Liver (tissue), 9 donors: Measurements from ENCODE around the gene SPRYD4. TPM values are rescaled to one million over a fixed set of nuclear protein-coding genes. Genes with fewer than 3 reads are reported as not detected.

ENCODE experiments used
- DNase-seq: peaks from one replicate; pipeline ENCODE4 v3.0.0-alpha.2; 2017; ENCODE audit warnings: low spot score
- H3K27ac ChIP-seq, 2 donors: one replicate each; pipeline ENCODE4 v1.7.0; 2013; ENCODE audit warnings: inconsistent platforms in 2 of 2, low read length in 2 of 2, control low read depth in 1 of 2, low read depth in 1 of 2, mild to moderate bottlenecking in 1 of 2
- H3K27me3 ChIP-seq, 4 donors: one replicate each; pipeline versions ENCODE4 v1.6.1 to v1.7.0; 2013; ENCODE audit warnings: low read length in 3 of 4, inconsistent platforms in 1 of 4, mild to moderate bottlenecking in 1 of 4, moderate library complexity in 1 of 4; ENCODE audit not compliant: control insufficient read depth in 4 of 4, insufficient read depth in 4 of 4
- H3K36me3 ChIP-seq, 4 donors: one replicate each; pipeline versions ENCODE4 v1.6.1 to v1.7.0; 2013; ENCODE audit warnings: low read length in 3 of 4, mild to moderate bottlenecking in 3 of 4, low read depth in 1 of 4, moderate library complexity in 1 of 4; ENCODE audit not compliant: control insufficient read depth in 4 of 4, insufficient read depth in 3 of 4
- H3K4me1 ChIP-seq, 4 donors: one replicate each; pipeline versions ENCODE4 v1.6.1 to v1.7.0; 2013; ENCODE audit warnings: low read length in 3 of 4, mild to moderate bottlenecking in 3 of 4, moderate library complexity in 1 of 4; ENCODE audit not compliant: control insufficient read depth in 4 of 4, insufficient read depth in 4 of 4
- H3K4me3 ChIP-seq, 3 donors: one replicate each; pipeline versions ENCODE4 v1.6.1 to v1.7.0; 2013; ENCODE audit warnings: low read length in 3 of 3, control low read depth in 1 of 3, low read depth in 1 of 3, mild to moderate bottlenecking in 1 of 3
- H3K9ac ChIP-seq, 2 donors: one replicate each; pipeline ENCODE4 v1.7.0; 2013; ENCODE audit warnings: low read length in 2 of 2, mild to moderate bottlenecking in 2 of 2, moderate library complexity in 2 of 2, control low read depth in 1 of 2, low read depth in 1 of 2
- H3K9me3 ChIP-seq, 4 donors: one replicate each; pipeline versions ENCODE4 v1.6.1 to v1.7.0; 2013; ENCODE audit warnings: low read length in 3 of 4; ENCODE audit not compliant: control insufficient read depth in 4 of 4
- ATF3 ChIP-seq: IDR thresholded peaks from 2 replicates; pipeline ENCODE4 v1.6.1; 2016; ENCODE audit warnings: antibody characterized with exemption
- CTCF ChIP-seq: fragments of 150-350 bp; IDR thresholded peaks from 2 replicates; pipeline ENCODE4 v1.5.1; 2017; ENCODE audit warnings: improper control_type of control experiment, low read depth, low read length; ENCODE audit not compliant: missing input control
- EGR1 ChIP-seq, 2 donors: IDR thresholded peaks; 2 replicates each; pipeline ENCODE4 v1.6.1; 2016 to 2018; ENCODE audit warnings: antibody characterized with exemption in 2 of 2, low read depth in 2 of 2
- FOXA1 ChIP-seq: IDR thresholded peaks from 2 replicates; pipeline ENCODE4 v1.6.1; 2016; ENCODE audit warnings: antibody characterized with exemption
- FOXA2 ChIP-seq: IDR thresholded peaks from 2 replicates; pipeline ENCODE4 v1.6.1; 2016; ENCODE audit warnings: antibody characterized with exemption
- GABPA ChIP-seq, 2 donors: IDR thresholded peaks in 1 of 2; conservative IDR thresholded peaks in 1 of 2; 2 replicates each; pipeline ENCODE4 v1.6.1; 2016; ENCODE audit warnings: antibody characterized with exemption in 2 of 2, mild to moderate bottlenecking in 1 of 2, moderate library complexity in 1 of 2
- HNF4A ChIP-seq, 2 donors: conservative IDR thresholded peaks; 2 replicates each; pipeline ENCODE4 v1.6.1; 2016; ENCODE audit warnings: antibody characterized with exemption in 2 of 2, mild to moderate bottlenecking in 2 of 2
- HNF4G ChIP-seq: IDR thresholded peaks from 2 replicates; pipeline ENCODE4 v1.6.1; 2016; ENCODE audit warnings: antibody characterized with exemption
- JUND ChIP-seq, 2 donors: IDR thresholded peaks; 2 replicates each; pipeline ENCODE4 v1.6.1; 2016; ENCODE audit warnings: antibody characterized with exemption in 2 of 2
- MAX ChIP-seq: IDR thresholded peaks from 2 replicates; pipeline ENCODE4 v1.6.1; 2016; ENCODE audit warnings: antibody characterized with exemption
- NR2F2 ChIP-seq: IDR thresholded peaks from 2 replicates; pipeline ENCODE4 v1.6.1; 2016; ENCODE audit warnings: antibody characterized with exemption
- RAD21 ChIP-seq, 2 donors: IDR thresholded peaks; 2 replicates each; pipeline ENCODE4 v1.6.1; 2016; ENCODE audit warnings: antibody characterized with exemption in 2 of 2, mild to moderate bottlenecking in 2 of 2
- REST ChIP-seq: IDR thresholded peaks from 2 replicates; pipeline ENCODE4 v1.6.1; 2016; ENCODE audit warnings: antibody characterized with exemption, mild to moderate bottlenecking
- RXRA ChIP-seq, 2 donors: IDR thresholded peaks; 2 replicates each; pipeline ENCODE4 v1.6.1; 2017 to 2018; ENCODE audit warnings: antibody characterized with exemption in 2 of 2, mild to moderate bottlenecking in 1 of 2
- SP1 ChIP-seq: IDR thresholded peaks from 2 replicates; pipeline ENCODE4 v1.6.1; 2018; ENCODE audit warnings: antibody characterized with exemption, mild to moderate bottlenecking
- TAF1 ChIP-seq: conservative IDR thresholded peaks from 2 replicates; pipeline ENCODE4 v1.6.1; 2016; ENCODE audit warnings: antibody characterized with exemption, mild to moderate bottlenecking
- YY1 ChIP-seq: IDR thresholded peaks from 2 replicates; pipeline ENCODE4 v1.6.1; 2016; ENCODE audit warnings: antibody characterized with exemption, mild to moderate bottlenecking
- ZBTB33 ChIP-seq: IDR thresholded peaks from 2 replicates; pipeline ENCODE4 v1.6.1; 2016; ENCODE audit warnings: antibody characterized with exemption
- WGBS: extraction: QIAGEN DNeasy Blood & Tissue Kit; methylation state at CpG from one replicate; pipeline ENCODE4 v1.1.7; 2013; 5-methylcytosine and 5-hydroxymethylcytosine counted together
- polyA plus RNA-seq, 2 donors: library from polyadenylated mRNA; stranded (reverse) in 1 of 2; unstranded in 1 of 2; fragments of 200-250 nt in 1 of 2; fragments of >200 nt in 1 of 2; fragmentation: Nextera tagmentation in 1 of 2; extraction: Ambion mirVana in 1 of 2; gene quantifications; one replicate each; pipeline versions ENCODE4 v1.2.1 to v1.2.3, GENCODE V29; 2013 to 2015
- total RNA-seq, 2 donors: library from RNA; depleted of rRNA; stranded (reverse); fragments of >200 nt; gene quantifications; one replicate each; pipeline ENCODE4 v1.2.3, GENCODE V29; 2014
- donor health status: healthy.
- donor health status: healthy.
- donor health status: healthy.
- donor health status: healthy.
- donor health status: healthy.

Gene SPRYD4
- total and polyA plus RNA-seq, 4 donors, result 3.8 to 13.0 (median 7.6) TPM

- peaks cover 3 to 49% (median 36%) of the 10 kb centered on the region in 4 donors for H3K4me1 ChIP-seq
- DNase-seq, result peak; percentile 69
- 42% methylated on average over 1 of the region's 1 CpG for WGBS
- no peak overlapping the region for H3K9ac ChIP-seq
- TF ChIP-seq CTCF (no peak), TAF1 (no peak), JUND (IDR thresholded peaks at IDR 0.05) (peak; percentile 86 to 95), HNF4G (peak; percentile 84), FOXA1 (peak; percentile 92), HNF4A (conservative IDR thresholded peaks at IDR 0.05) (peak; percentile 98), ATF3 (peak; percentile 85), FOXA2 (peak; percentile 96), SP1 (peak; percentile 100), RXRA (IDR thresholded peaks at IDR 0.05) (peak; percentile 99 to 100), EGR1 (IDR thresholded peaks at IDR 0.05; ENCODE audit: low read depth in 2 of 2) (peak; percentile 40 to 75), RAD21 (IDR thresholded peaks at IDR 0.05) (peak in 1 of 2 donors; percentile 16), REST (peak; percentile 75), NR2F2 (peak; percentile 95), YY1 (peak; percentile 84), ZBTB33 (peak; percentile 95), MAX (peak; percentile 92), GABPA (IDR thresholded peaks at IDR 0.05 in 1 of 2, conservative IDR thresholded peaks at IDR 0.05 in 1 of 2) (peak in 1 of 2 donors; percentile 36)
- peak overlapping the region; percentile 83 to 84 for H3K27ac ChIP-seq
- H3K36me3 ChIP-seq, result peaks cover 0 to 13% (median 9%) of the 10 kb centered on the region in 4 donors
- no peaks in the 10 kb centered on the region for H3K27me3 ChIP-seq
- no peaks in the 10 kb centered on the region for H3K9me3 ChIP-seq
- no peak overlapping the region for H3K4me3 ChIP-seq
Measured at GRCh38 chr12:56476972-56477432, 8.6 kb downstream of the SPRYD4 start.
